ENCODE data around the gene TIMP3.

The TIMP3 gene

GRCh38 chr22:32828150-32828549, 26.6 kb downstream of the TIMP3 start:
- Histone ChIP-seq H3K36me3 (ENCODE audit: insufficient read depth, low read length) (no peaks in the 10 kb centered on the region), H3K4me1 (ENCODE audit: insufficient read depth, low read length, poor library complexity, severe bottlenecking) (no peaks in the 10 kb centered on the region), H3K9me3 (ENCODE audit: insufficient read depth, low read depth, low read length) (no peaks in the 10 kb centered on the region), H4K20me1 (ENCODE audit: insufficient read depth, low read length, poor library complexity, severe bottlenecking) (no peaks in the 10 kb centered on the region), H3F3A (ENCODE audit: low read depth) (no peaks in the 10 kb centered on the region), H3K27me3 (ENCODE audit: insufficient read depth, low read length, poor library complexity, severe bottlenecking) (no peaks in the 10 kb centered on the region), H3K9ac (ENCODE audit: low read depth, low read length, poor library complexity, severe bottlenecking) (no peak overlapping the region), H3K9me2 (replicated peaks; ENCODE audit: low read depth, low read length) (no peaks in the 10 kb centered on the region), H3K79me2 (ENCODE audit: insufficient read depth, low read length) (no peaks in the 10 kb centered on the region), H3K4me3 (ENCODE audit: low read length, poor library complexity, severe bottlenecking) (no peak overlapping the region), H2AFZ (ENCODE audit: low read length) (no peak overlapping the region), H3K4me2 (ENCODE audit: low read depth, low read length, poor library complexity, severe bottlenecking) (no peak overlapping the region)
- TF ChIP-seq CTCF (conservative IDR thresholded peaks at IDR 0.05; ENCODE audit: low read length) (no peak), EZH2phosphoT487 (IDR thresholded peaks at IDR 0.05; ENCODE audit: borderline replicate concordance) (no peak)

- H3K4me2 ChIP-seq (ENCODE audit: low read depth, low read length, poor library complexity, severe bottlenecking) = no peak overlapping the region
- H3K9ac ChIP-seq (ENCODE audit: low read depth, low read length, poor library complexity, severe bottlenecking) = no peak overlapping the region
- H3K9me3 ChIP-seq (ENCODE audit: insufficient read depth, low read depth, low read length) = no peaks in the 10 kb centered on the region
- no peak overlapping the region for H2AFZ ChIP-seq (ENCODE audit: low read length)
- TF ChIP-seq CTCF (conservative IDR thresholded peaks at IDR 0.05; ENCODE audit: low read length) = no peak
- TF ChIP-seq EZH2phosphoT487 (IDR thresholded peaks at IDR 0.05; ENCODE audit: borderline replicate concordance) = no peak
- no peaks in the 10 kb centered on the region for H3K9me2 ChIP-seq (replicated peaks; ENCODE audit: low read depth, low read length)
- no peaks in the 10 kb centered on the region for H4K20me1 ChIP-seq (ENCODE audit: insufficient read depth, low read length, poor library complexity, severe bottlenecking)
- no peaks in the 10 kb centered on the region for H3K36me3 ChIP-seq (ENCODE audit: insufficient read depth, low read length)
- no peak overlapping the region for H3K4me3 ChIP-seq (ENCODE audit: low read length, poor library complexity, severe bottlenecking)
- H3K4me1 ChIP-seq (ENCODE audit: insufficient read depth, low read length, poor library complexity, severe bottlenecking) = no peaks in the 10 kb centered on the region
- no peaks in the 10 kb centered on the region for H3K79me2 ChIP-seq (ENCODE audit: insufficient read depth, low read length)
- no peaks in the 10 kb centered on the region for H3F3A ChIP-seq (ENCODE audit: low read depth)
- H3K27me3 ChIP-seq (ENCODE audit: insufficient read depth, low read length, poor library complexity, severe bottlenecking) = no peaks in the 10 kb centered on the region
Observed at GRCh38 chr22:32828561-32828960, 27.1 kb downstream of the TIMP3 start.

- no peak overlapping the region for H3K9ac ChIP-seq (ENCODE audit: low read depth, low read length, poor library complexity, severe bottlenecking)
Observed at GRCh38 chr22:32829451-32829851, 27.9 kb downstream of the TIMP3 start.

More at GRCh38 chr22:32829451-32829851, 27.9 kb downstream of the TIMP3 start:
- TF ChIP-seq CTCF (conservative IDR thresholded peaks at IDR 0.05; ENCODE audit: low read length) (no peak), EZH2phosphoT487 (IDR thresholded peaks at IDR 0.05; ENCODE audit: borderline replicate concordance) (no peak)
- Histone ChIP-seq H3F3A (ENCODE audit: low read depth) (no peaks in the 10 kb centered on the region), H3K4me3 (ENCODE audit: low read length, poor library complexity, severe bottlenecking) (no peak overlapping the region), H3K4me2 (ENCODE audit: low read depth, low read length, poor library complexity, severe bottlenecking) (no peak overlapping the region), H3K36me3 (ENCODE audit: insufficient read depth, low read length) (no peaks in the 10 kb centered on the region), H3K9me2 (replicated peaks; ENCODE audit: low read depth, low read length) (no peaks in the 10 kb centered on the region), H3K79me2 (ENCODE audit: insufficient read depth, low read length) (no peaks in the 10 kb centered on the region), H4K20me1 (ENCODE audit: insufficient read depth, low read length, poor library complexity, severe bottlenecking) (no peaks in the 10 kb centered on the region), H3K4me1 (ENCODE audit: insufficient read depth, low read length, poor library complexity, severe bottlenecking) (no peaks in the 10 kb centered on the region), H3K9me3 (ENCODE audit: insufficient read depth, low read depth, low read length) (no peaks in the 10 kb centered on the region), H2AFZ (ENCODE audit: low read length) (no peak overlapping the region), H3K27me3 (ENCODE audit: insufficient read depth, low read length, poor library complexity, severe bottlenecking) (no peaks in the 10 kb centered on the region)
